Left forelimb (tissue), 1 donor: ENCODE data around the gene PDZRN4.

ENCODE experiments used
- DNase-seq: peaks from one replicate; pipeline ENCODE4 v3.0.0-alpha.2; 2018; ENCODE audit warnings: low spot score

PDZRN4 gene

GRCh38 chr12:41459906-41460214 is 271.7 kb downstream of the PDZRN4 start:
- no peak for DNase-seq

GRCh38 chr12:41460906-41461305 is 272.8 kb downstream of the PDZRN4 start:
- DNase-seq, result no peak

GRCh38 chr12:41462312-41462711 is 274.2 kb downstream of the PDZRN4 start:
- no peak for DNase-seq

GRCh38 chr12:41465526-41465925 is 277.4 kb downstream of the PDZRN4 start:
- DNase-seq, result no peak

- no peak for DNase-seq
Measured at GRCh38 chr12:41466300-41466699, 278.2 kb downstream of the PDZRN4 start.

GRCh38 chr12:41466802-41467201 is 278.7 kb downstream of the PDZRN4 start:
- DNase-seq, result no peak

GRCh38 chr12:41467591-41468325 is 279.6 kb downstream of the PDZRN4 start:
- no peak for DNase-seq

- DNase-seq, result no peak
Measured at GRCh38 chr12:41468341-41468740, 280.2 kb downstream of the PDZRN4 start.

GRCh38 chr12:41468756-41469155 is 280.6 kb downstream of the PDZRN4 start:
- no peak for DNase-seq

GRCh38 chr12:41473441-41473840 is 285.3 kb downstream of the PDZRN4 start:
- DNase-seq, result no peak

GRCh38 chr12:41474001-41474400 is 285.9 kb downstream of the PDZRN4 start:
- DNase-seq, result no peak

GRCh38 chr12:41476499-41477439 is 288.6 kb downstream of the PDZRN4 start:
- DNase-seq, result no peak

GRCh38 chr12:41479426-41479825 is 291.3 kb downstream of the PDZRN4 start:
- DNase-seq, result no peak

- DNase-seq, result no peak
Measured at GRCh38 chr12:41485203-41485602, 297.1 kb downstream of the PDZRN4 start.

- no peak for DNase-seq
Measured at GRCh38 chr12:41486718-41487117, 298.6 kb downstream of the PDZRN4 start.

- DNase-seq, result no peak
Measured at GRCh38 chr12:41496009-41496408, 307.9 kb downstream of the PDZRN4 start.

GRCh38 chr12:41497409-41497808 is 309.3 kb downstream of the PDZRN4 start:
- DNase-seq, result no peak

- no peak for DNase-seq
Measured at GRCh38 chr12:41504976-41505375, 316.9 kb downstream of the PDZRN4 start.

- DNase-seq, result no peak
Measured at GRCh38 chr12:41507286-41507685, 319.2 kb downstream of the PDZRN4 start.

- DNase-seq, result no peak
Measured at GRCh38 chr12:41509271-41510055, 321.3 kb downstream of the PDZRN4 start.

GRCh38 chr12:41510470-41510869 is 322.4 kb downstream of the PDZRN4 start:
- no peak for DNase-seq

- no peak for DNase-seq
Measured at GRCh38 chr12:41511247-41511646, 323.1 kb downstream of the PDZRN4 start.

- DNase-seq, result no peak
Measured at GRCh38 chr12:41512497-41512896, 324.4 kb downstream of the PDZRN4 start.
